Stimulated activated CD8-positive, alpha-beta memory T cell treated with anti-CD3 and anti-CD28 coated beads, Interleukin-15, amount 100 ng/mL, for 48 hours (primary cell): ENCODE measurements around the gene CNMD.

Experiments
- DNase-seq, 2 donors: peaks; one replicate each; pipeline ENCODE4 v3.0.0-alpha.2; 2020; ENCODE audit warnings: low read depth in 2 of 2

CNMD gene

DNA sequence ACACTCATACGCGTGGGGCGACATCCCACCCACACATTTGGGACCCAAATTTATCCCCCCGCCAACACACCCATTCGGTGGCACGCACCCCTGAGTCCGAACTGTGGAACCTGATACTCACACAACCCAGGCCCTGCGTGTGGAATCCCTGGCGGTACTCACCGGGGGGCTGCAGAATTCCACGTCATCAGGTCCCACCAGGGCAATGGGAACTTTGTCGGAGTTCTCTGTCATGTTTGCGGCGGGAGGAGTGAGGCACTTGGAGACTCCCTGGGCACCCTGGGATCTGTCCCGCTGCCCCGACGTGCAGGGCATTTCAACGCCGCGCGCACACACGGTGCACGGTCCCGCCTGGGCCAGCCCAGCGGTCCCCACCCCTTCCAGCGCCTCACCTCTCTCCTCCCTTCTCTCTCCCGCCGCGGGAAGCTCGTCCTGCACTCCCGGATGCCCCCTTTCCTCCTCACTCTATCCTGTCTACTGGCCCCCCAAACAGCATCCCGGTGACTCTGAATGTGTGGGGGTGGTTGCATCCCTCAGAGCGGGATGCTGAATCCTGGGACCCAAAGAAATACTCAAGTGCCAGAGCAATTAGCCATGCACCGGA is at the start of gene CNMD:
Gene CNMD (minus strand): TSS at position 353 of the 604 bp plus-strand sequence. CDS start 119 bp downstream, at position 234.
- DNase-seq = no peak

DNA sequence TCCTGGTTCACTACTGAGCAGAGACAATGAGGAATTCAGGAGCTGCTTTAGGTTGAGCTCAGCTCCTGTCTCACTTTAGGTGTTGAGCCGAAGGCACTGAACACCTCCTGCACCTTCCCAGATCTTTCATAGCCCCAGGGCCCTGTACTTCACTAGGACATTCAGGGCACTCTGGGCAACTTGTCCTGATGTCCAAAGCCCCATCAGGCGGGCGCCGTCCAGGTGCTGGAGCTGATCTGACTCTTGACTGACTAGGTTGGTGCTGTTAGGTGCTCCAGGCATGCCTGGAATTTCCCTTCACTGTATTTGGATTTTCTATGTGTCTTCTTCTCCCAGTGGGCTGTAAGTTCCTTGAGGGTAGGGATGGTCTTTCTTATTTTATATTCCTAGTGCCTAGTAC is 48.4 kb upstream of the CNMD start:
- no peak for DNase-seq

DNA sequence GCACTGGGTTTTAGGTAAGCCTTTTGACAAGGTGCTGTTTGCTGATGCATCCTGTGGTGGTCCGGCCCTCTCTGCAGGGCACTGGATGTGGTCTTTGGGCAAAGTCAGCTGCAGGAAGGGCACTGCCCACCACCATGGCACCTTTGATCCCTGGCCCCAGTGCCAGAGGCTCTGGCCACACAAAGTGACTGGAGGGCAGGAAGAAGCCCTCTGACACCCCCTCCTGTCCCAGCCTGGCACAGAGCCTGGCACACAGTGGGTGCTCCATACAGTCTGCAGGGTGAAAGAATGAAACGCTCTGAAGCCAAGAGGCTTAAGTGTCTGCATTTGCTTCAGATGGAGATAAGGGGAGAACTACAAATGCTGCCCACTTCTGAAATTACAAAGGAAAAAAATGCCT is 47.6 kb upstream of the CNMD start:
- no peak for DNase-seq

DNA sequence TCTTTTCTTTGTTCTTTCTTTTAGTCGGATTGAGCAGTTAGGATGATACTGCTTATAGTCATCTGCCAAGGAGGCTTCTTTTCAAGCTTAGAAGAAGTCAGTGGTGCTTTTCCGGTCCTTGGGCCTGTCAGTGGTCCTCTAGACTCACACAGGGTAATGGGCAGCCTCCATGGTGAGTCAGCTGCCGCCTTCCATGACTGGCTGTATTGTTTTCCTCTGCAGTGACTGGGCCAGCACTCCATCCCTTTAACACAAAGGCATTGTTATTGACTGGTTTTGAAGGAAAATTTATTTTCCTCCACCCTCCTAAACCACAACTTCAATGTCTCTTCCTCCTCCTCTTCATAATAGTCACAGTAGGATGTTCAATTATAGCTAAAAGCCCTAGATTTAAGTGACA is 47.1 kb upstream of the CNMD start:
- DNase-seq = no peak

DNA sequence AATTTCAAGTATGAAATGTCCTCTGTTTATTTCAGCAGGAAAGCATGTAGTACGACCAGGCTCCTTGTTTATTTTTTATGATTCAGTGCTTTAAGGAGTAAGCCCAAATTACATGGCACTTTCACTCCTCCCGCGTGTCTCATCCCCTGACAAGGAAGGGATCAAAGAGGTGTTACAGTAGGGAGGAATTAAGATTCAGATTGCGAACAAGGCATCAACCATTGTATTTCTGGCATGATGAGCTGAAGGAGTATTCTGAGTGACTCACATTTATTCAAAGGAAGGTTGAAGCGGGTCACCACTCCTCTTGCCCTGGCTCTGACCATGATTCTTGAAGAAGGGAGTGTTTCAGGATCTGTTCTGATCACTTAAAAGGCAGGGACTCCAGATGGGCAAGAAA is 46.1 kb upstream of the CNMD start:
- no peak for DNase-seq

DNA sequence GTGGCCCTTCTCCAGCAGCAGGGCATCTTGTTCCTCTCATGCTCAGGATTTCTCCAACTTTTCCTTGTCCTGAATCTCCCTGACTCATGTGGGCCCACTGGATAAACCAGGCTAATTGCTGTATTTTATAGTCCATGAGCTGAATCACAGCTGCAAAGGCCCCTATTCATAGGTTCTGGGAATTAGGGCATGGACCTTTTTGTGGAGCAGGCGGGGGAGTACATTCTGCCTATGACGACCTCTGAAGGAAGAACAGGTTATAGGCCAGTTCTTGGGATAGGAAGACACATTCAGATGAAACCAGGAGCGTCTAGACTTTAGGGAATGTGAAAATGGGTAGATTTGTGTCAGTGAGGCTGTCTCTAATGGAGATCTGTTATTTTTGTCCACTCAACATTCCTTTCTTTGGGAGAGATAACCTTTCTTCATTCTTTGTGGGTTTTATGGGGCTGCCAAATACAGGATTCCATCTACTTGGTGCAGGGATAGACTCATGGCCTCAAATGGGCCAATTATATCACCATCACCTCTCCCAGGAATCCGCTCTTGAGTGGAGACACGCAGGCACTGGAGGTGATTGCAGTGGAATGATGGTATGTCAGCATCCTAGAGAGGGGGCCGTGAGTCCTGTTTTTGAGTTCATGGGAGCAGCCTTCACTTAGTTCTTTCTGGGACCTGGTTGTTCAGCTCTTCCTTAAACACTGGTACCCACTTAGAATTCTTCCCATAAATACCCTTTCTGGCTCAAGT is 45.1 kb upstream of the CNMD start:
- DNase-seq = no peak

DNA sequence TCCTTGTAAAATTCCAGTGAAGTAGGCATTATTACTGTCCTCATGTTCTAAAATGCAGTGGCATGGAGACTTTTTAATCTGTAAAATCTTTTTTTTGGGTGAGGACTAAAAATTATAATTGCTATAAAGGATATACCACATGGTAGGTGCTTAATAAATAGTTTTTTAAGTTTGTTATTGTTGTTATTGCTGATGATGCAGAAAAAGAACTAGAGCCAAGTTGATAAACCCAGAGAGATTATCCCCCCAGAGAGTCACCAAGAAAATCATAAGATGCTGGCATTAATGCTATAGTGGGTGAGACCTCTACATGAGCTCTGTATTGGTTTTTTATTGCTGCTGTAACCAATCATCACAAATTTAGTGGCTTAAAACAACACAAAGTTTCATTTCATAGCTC is 44.3 kb upstream of the CNMD start:
- DNase-seq = no peak

DNA sequence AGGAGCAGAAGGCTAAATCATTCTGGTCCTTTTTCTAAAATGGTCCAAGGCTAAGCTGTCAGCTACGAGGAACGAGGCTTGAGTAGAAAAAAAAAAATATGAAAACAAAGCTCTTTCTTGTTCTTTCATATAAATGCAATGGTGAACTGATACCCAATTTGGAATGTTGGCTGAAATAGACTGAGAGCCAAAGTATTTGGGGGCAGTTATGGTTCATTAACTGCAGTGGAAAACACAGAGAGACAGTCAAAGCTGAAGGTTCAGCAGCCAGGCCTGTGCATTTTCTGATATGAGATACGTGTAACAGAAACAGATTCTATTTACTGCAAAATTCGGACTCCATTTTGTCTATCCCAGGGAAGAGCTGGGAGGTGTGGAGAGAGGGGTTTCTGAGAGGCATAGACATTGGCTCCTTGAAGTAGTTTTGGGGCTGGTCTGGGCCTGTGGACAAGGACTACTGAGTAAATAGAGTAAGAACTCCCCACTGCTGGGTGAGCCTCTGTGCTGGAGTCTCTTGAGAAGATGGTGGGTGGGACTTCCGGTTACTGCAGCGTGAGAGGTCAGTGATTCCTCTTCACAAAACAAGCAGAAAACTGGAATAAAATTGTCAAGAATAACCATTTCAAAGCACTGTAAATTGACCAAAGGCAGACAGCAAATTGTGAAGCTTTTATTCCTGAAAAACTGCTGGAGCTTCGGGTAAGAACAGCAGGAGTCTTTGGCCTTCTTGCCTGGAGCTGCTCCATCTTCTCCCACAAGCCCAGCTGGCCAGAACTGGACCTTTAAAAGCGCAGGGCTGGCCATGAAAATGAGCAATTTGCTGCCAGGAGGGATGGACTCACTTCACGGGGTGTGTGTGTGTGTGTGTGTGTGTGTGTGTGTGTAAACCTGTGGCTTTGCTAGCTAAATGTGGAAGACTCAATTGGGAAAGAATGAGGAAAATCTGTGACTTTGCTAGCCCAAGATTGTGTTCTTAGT is 43.1 kb upstream of the CNMD start:
- no peak for DNase-seq

DNA sequence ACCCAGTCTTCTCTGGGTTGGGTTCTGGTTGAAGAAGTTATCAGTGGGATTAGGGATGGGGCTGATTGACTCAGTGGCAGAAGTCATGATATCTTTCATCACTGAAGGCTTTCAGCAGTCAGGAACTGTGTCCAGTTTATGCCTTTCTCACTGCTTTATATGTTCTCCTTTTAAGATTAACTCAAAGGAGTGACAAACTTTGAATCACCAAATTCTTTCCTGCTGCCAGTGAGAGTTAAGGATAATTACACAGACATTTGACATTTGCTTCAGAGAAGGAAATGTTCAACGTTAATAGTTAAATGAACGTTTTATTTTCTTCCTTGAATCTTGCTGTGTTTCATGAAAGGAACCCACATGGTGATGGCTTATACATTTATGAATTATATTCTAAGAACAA is 41.0 kb upstream of the CNMD start:
- no peak for DNase-seq

DNA sequence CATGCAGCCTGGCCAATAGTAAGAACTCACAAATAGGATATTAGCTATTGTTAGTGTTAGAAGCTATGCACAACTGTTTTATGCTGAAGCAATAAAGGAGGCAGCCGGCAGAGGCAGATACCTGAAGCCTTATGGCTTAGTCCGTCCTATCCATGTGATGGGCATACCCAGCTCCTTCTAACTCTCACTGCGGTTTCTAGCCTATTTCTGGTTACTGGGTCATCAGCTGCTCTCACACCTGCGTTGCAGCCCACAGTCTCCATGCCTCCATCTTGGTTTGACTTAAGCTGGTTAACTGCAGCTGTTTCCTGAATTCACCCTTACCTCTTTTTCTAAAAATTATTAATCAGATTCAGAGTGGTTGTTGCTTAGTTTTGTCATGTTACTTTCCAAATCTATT is 40.5 kb upstream of the CNMD start:
- no peak for DNase-seq

DNA sequence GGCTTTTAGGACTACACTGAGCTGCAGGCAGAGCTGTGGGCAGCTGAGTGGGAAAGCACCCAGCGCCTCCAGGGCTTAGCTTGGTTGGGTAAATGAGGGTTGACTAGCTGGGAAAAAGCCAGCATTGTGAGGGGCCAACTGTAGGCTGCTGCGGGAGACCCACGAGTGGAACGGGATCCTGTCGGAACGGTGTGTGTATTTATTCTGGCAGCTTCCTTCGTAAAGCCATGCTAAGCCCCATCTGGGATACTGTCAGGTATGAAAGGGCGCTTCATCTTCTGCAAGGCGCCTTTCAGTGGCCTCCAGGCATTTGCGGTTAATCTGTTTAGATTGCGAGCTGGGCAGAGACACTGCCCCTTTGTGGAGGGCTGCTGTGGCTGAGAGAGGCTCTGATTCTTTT is 39.5 kb upstream of the CNMD start:
- DNase-seq = no peak

DNA sequence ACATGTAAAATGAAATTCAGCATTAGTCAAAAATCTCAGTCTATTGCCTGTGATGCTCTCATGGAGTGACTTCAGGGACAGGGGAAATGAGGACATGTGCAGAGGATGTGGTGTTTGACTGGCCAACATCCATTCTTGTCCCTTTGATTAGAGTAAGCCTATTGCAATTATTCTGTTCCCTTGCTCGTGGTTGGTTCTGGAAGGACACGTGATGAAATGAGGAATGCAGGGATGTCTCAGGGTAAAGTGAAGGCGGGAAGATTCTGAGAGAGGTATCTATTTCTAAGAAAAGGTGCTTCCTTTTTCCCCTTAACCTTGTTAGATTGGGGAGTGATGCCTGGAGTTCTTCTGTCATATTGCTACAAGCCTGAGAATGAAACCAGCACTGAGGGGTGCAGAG is 37.1 kb upstream of the CNMD start:
- DNase-seq = no peak

DNA sequence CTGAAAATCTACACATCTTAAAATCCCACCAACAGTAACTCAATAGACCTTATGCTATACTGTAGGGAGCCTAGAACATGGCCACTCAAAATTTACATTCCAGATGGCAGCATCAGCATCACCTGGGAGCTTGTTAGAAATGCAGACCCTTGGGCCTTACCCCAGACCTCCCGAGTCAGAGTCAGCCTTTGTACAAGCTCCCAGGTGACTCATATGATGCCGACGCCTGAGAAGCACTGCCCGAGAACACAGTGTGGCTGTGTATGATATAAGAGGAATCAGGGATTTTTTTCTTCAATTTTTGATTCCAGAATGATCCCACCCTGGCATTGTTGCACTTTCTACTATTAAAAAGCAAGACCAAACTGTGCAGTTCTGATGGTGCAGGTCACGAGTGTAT is 35.9 kb upstream of the CNMD start:
- no peak for DNase-seq

DNA sequence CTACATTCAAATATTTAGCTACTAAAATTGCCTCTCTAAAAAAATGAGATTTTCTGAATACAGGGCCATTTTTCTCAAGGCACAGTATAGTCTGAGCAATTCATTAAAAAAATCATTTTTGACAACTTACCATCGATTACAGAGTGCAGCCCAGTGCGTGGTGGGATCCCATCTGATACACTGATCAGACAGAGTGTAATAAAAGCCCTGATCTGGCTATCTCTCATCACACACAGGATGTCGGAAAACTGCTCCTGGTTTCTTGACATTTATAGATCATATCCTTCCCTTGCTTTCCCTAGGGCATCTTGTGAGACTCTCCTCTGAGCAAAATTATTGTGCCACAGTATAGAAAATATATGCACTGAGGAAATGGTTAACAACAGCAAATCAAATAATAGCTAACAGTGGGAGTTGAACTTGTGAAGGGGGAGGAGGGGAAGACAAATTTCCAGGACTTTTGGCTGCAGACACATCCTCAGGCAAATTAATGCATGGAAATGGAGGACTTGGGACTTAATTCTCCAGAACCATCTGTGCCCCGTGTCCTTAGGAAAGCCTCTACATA is 28.4 kb upstream of the CNMD start:
- no peak for DNase-seq

DNA sequence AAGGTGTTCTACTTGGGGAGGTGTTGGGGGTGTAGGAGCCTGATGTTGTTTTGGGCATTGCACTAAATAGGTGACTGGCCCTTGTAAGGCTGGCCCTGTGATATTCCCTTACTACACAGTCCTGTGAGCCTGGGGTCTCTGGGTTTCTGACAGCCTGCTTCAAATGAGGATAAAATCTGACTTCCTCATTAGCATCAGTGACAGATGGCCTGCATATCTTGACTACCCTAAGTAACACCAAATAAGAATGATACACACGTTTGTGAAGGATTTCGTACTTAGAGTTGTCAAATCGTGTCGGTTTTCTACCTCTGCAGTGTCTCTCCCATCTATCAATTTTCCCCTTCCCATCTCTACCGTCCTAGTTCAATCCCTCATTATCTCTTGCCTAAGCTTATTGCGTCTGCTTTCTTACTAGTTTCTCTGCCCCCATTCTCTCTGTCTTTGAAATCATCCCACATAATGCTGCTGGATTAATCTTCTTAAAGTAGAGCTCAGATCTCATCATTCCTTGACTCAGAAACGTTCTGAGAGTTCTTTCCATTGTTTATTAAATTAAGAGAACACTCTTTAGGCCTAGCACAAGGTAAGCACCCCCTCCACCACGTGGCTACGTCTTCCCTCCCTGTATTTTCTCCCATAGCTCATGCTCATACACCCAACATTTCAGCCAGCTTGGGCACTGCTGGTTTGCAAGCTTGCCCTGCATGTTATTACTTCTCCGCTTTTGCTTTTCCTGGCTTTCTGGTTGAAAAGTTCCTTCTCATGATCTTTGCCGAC is 26.2 kb upstream of the CNMD start:
- no peak for DNase-seq

DNA sequence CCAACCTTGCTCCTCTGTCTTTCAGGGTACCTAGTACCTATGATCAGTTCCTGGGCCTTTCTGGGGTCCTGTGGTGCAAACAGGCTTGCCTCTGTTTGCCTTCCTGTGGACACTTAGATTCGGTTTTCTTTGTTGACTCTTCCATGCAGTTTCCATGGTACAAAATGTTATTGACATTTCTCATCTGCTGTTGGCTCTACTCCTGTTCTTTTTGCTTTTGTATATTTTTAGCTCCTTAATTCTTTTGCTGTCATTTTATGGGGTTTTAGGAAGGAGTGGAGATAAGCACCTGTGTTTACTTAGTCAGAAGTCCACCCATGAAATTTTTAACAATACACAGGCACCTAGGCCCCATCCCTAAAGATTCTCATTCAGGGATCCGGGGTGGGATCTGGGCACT is 20.5 kb upstream of the CNMD start:
- no peak for DNase-seq

DNA sequence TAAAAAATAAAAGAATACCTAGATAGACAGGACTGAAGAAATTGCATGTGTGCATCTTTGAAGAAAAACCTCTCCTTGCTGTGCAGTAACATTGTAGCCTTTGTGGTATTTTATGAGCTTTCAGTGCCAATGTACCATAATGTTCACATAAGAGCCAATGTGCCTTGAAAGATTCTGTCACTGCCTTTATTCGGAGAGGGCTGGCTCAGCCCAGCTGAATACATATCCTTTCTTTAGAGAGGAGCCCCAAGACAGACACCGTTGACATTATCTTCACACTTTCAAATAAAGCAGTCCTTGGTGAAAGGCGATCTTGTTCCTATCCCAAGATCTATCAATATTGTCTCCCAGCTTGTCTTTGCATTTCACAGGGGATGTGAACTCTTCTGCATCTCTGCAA is 18.5 kb upstream of the CNMD start:
- DNase-seq = no peak

DNA sequence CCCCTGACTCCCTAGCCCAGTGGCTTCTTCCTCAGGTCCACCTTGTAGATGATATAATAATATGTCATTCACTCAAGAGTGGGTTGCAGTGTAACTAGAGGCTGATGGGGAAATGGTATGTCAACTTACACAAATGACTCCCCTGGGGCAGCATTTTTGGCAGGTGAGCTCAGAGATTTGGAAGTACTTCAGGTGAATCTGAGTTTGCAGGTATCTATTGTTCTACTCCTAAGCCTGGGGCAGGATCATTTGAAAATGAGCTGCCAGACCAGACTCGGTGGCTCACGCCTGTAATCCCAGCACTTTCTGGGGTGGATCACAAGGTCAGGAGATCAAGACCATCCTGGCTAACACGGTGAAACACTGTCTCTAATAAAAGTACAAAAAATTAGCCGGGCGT is 11.6 kb upstream of the CNMD start:
- no peak for DNase-seq

DNA sequence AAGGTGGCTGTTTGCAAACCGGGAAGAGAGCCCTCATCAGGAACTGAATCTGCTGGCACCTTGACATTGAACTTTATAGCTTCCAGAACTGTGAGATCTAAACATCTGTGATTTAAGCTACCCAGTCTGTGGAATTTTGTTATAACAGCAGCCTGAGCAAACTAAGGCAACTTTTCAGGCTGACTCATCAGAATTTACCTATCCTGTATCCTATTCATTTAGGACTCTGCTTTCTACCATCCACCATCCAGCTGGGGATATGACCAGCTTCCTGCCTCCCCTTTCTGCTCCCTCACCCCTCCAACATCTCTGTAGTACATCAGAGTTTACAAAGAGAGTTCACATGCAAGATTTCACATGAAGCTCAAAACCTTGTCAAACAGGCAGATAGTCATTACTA is 11.1 kb upstream of the CNMD start:
- DNase-seq = no peak

DNA sequence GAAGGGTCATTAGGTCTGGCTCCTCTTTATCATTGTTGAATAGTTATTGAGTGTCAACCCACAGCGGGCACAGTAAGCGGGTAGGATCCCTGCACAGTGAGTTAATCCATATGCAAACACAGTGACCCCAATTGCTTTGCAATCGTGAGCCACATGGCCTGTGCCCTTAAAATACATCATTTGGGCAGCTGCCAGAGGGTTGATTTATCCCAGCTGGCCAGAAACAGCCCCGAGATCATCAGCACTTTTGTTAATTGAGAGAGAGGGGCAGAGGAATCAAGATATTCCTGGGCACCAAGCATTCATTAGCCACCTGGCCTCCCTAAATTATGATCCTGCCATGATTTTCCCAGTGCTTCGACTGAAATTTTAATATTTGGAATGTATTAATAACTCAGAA is 9.8 kb upstream of the CNMD start:
- DNase-seq = no peak

DNA sequence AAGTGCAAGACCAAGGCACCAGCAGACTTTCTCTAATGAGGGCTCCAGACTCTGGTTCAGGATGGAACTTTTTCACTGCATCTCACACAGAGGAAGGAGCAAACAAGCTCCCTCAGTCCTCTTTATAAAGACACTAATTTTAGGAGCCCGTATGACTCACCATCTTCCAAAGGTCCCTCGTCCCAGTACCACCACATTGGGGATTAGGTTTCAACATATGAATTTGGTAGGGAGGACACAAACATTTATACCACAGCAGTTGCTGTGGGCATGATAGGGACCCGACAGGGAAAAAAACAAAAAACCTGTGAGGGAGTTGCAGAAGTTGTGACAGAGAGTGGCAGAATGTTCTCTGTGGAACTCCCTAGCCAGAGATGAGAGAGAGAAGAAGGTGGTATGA is 6.5 kb upstream of the CNMD start:
- DNase-seq = no peak
